Fibroblast of villous mesenchyme (primary cell): ENCODE measurements around the gene PDIK1L. TPM values are rescaled to one million over a fixed set of nuclear protein-coding genes. Genes with fewer than 3 reads are reported as not detected.

Source experiments
- DNase-seq: peaks from one replicate; pipeline ENCODE4 v3.0.0-alpha.2; 2010; ENCODE audit warnings: low read depth
- H3K4me3 ChIP-seq: 2 replicates; pipeline ENCODE4 v1.5.1; 2011; ENCODE audit warnings: low read depth, mild to moderate bottlenecking, low read length
- CTCF ChIP-seq: IDR thresholded peaks from 2 replicates; pipeline ENCODE4 v1.5.1; 2012; ENCODE audit warnings: low read depth, mild to moderate bottlenecking, low read length; ENCODE audit not compliant: insufficient read depth
- total RNA-seq: library from RNA; depleted of rRNA; stranded (reverse); fragments of >200 nt; gene quantifications from 2 replicates; pipeline ENCODE4 v1.2.3, GENCODE V29; 2012

The PDIK1L gene
- total RNA-seq, 1 donor: 2.6 TPM

GRCh38 chr1:26126321-26127084 is 14.9 kb downstream of the PDIK1L start:
- DNase-seq: peak; percentile 51
- no peak overlapping the region for H3K4me3 ChIP-seq
- TF ChIP-seq CTCF: no peak

DNA sequence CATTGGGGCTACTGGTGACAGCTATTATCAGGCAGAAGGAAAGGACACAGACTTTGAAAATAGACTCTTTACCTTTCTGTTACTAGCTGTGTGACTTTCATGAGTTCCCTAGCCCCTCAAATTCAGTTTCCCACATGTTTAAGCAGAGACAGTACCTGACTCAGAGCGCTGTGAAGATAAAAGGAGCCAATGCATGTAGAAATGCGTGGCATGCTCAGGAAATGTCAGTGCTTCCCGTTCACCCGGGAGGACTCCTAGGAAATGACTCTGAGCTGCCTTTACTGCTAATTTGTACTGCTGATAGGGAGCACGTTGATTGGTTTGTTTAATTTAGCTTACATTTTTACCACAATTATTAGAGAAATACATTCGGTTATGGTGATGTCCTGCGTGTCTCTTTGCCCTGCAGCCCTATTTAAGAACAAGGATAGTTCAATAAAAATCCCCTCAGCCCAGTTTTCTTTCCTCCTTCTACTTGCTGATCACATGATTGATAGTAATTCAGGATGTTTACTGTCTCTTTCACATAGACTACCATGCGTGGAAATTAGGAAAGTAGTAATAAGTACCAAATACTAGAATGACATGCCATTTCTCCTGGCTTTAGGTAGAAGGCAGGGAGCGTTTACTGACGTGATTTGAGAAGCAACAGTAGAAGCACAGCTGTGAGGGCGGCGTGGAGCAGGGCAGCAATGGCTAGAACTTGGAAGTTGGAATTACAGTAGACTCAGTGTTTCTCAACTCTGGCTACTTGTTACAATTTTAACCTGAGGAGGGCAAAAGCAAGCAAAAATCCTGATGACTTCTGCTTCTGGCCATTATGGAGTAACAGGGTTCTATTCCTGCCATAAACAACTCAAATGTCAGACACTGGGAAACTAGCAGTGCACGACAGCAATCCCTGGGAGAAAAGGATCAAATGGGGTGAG is 15.9 kb downstream of the PDIK1L start:
- DNase-seq: no peak
- TF ChIP-seq CTCF: no peak

DNA sequence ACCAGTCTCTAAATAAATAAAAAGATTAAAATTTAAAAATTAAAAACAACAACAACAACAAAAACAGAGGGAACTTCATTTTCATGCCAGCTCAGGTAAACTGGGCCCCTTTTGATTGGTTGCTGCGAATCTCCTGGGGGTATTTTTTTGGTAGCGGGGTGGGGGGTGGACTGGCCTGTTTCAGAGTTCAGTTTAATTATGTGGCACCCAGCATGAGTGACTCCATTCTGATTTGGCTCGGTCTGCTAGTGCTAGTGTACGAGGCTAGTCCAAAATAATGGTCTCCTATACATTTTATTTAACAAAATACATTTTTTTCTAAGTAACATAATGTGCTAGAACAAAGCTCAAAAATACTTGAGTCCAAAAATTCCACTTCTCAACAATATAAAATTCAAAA is 18.2 kb downstream of the PDIK1L start:
- DNase-seq: no peak
- TF ChIP-seq CTCF: no peak
- no peak overlapping the region for H3K4me3 ChIP-seq

More for the DNA sequence above, 15.9 kb downstream of the PDIK1L start:
- H3K4me3 ChIP-seq: no peak overlapping the region

GRCh38 chr1:26130695-26131094 is 19.1 kb downstream of the PDIK1L start:
- H3K4me3 ChIP-seq: no peak overlapping the region
- no peak for DNase-seq
- no peak for TF ChIP-seq CTCF

DNA sequence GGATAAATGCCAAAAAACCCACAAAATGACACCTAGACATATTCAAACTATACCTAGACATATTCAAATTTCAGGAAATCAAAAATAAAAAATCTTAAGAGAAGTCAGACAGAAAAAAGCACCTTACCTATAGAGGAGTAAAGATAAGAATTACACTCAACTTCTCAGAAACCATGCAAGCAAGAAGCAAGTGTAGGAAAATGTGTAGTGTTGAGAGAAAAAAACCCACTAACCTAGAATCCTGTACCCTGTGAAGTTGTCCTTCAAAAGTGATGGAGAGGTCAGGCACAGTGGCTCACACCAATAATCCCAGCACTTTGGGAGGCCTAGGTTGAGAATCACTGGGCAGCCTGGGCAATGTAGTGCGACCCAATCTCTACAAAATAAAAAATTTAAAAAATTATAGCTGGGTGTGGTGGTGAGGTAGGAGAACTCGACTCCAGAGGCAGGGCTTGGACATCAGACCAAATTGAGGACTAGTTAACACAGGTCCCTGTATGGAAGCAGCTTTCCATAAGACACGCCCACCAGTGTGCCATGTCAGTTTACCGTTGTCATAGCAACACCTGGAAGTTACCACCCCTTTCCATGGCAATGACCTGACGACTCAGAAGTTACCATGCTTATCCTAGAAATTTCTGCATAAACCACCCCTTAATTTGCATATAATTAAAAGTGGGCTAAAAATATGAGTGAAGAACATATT is 20.7 kb downstream of the PDIK1L start:
- TF ChIP-seq CTCF: no peak
- H3K4me3 ChIP-seq: no peak overlapping the region
- no peak for DNase-seq

DNA sequence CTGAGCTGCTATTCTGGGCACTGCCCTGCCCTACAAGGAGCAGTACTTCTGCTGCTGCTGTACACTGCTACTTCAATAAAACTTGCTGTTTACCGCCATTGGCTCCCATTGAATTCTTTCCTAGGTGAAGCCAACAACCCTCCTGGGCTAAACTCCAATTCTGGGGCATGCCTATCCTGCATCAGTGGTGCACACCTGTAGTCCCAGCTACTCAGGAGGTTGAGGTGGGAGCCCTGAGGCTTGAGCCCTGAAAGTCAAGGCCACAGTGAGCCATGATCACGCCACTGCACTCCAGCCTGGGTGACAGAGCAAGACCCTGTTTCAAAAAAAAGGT is 21.2 kb downstream of the PDIK1L start:
- DNase-seq: no peak
- no peak for TF ChIP-seq CTCF
- H3K4me3 ChIP-seq: no peak overlapping the region
